HG02938 (cell line): ENCODE data around the gene LNP1.

ENCODE experiments used
- ATAC-seq: cut with Tn5 transposase; IDR thresholded peaks from one replicate; pipeline ENCODE4 v1.9.1; 2021; ENCODE audit warnings: mild to moderate bottlenecking, moderate library complexity; ENCODE audit not compliant: unreplicated experiment

The LNP1 gene

DNA sequence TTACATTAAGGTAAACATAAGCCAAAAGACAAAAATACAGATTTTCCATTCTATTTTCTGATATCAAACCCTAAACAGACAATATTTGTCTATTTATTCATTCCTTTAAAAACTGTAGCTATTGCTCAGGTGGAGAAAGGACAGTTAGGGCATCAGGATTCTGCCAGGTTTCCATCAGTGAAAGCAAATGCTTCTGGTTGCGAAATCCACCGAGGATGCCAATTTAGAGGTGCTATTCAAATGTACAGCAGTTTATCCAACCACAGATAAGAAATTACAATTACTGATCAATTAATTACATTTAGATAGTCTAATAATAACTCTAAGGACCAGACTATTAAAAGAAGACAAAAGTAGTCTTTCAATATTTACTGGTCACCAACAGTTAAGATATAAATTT is 4.4 kb upstream of the LNP1 start:
- no peak for ATAC-seq

DNA sequence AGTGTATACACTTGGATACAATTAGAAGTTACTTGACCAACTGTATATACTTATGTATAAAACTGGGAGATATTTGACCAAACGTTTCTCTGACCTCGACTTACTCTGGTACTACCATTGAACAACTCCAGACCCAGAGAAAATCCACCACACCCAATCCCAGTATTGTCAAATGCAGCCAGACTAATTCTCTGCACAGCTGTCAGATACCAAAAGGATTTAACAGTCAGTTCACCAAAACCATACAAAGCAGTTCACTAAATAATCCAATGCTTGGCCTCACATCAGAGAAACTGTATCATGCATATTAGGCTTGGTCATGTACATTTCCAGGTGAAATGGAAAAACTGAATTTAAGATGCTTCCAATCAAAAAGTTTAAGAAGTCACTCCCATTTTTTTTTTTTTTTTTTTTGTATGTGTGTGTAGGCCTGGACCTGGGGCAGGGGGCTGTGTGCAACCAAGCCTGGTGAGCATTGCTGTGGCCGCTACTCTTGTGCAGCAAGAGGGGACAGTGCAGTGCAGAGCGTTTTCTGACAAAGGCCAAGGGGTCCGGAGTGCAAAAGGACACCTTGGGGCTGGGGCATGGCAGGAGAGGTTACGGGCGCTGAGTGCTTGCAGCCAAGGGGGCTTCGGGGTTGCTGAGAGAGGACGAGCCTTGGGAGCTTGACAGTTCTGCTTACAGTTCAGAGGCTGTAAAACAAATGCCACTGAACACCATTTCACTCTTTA is 1.8 kb upstream of the LNP1 start:
- no peak for ATAC-seq

DNA sequence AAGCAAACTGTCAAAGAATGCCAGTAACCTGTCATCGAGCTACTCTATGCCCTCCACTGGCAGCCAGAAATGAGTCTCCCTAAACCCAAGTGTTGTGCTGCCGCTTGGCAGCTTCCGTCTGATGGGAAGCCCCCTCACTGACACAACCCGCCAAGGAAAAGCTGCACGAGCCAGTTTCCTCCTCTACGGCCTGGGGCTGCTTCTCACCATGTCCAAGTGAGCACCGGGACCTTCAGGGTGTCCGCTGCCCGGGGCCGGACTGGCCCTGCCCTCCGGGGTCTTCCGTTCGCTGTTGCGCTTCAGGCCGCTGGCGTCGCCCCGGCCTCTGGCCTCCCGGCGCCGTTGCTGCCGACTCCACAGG is 940 bp upstream of the LNP1 start:
- peak; percentile 16 for ATAC-seq

DNA sequence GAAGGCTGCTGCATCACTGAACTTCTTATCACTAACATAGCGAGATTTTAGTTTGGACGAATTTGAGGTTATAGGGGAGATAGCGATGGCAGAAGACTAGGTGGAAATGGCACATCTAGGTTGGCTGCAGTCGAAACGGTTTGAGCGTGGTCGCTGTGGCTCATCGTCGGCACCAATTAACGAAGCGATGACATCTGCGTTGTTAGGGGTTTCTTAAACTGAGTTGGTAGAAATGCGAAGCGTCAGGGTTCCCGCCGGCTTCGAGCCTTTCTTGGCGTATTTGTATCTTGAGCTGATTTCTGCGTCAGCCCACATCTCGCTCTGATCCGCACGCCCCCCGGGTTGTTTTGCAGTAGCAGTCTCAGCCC is 319 bp downstream of the LNP1 start:
- ATAC-seq = peak; percentile 14

DNA sequence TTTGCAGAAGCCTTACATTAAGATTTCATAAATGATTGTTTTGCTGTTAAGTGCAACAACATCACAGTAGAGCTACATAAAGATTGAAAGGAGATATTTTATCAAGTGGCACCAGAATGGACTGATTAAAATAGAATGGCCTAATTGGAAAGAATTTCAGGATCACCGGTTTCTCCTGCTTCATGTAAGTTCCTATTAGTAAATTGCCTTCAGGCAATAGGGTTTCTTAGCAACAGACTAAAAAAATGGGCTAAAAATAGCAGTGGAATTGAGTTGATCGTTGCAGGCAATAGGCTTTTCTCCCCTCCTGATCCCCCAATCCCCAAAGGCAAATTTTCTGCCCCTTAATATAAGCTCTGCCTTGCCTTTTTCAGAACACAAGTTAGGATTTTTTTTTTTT is 917 bp downstream of the LNP1 start:
- no peak for ATAC-seq

DNA sequence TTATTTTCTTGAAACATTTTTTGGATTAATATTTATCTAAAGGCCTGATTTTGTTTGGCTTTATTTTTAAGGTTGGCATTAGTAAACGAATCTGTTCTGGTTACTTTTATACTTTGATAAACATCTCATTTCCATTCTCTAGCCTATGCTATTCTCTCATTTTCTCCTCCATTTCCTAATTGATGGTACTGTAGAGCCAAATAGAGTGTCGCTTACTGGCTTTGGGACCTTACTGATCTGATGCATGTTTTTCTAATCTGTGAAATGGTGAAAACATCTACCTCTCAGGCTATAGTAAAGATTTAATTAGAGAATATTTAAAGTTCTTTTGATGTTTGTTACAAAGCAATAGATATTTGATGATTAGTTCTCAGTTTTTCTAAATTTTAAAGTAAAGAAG is 1.6 kb downstream of the LNP1 start:
- no peak for ATAC-seq

DNA sequence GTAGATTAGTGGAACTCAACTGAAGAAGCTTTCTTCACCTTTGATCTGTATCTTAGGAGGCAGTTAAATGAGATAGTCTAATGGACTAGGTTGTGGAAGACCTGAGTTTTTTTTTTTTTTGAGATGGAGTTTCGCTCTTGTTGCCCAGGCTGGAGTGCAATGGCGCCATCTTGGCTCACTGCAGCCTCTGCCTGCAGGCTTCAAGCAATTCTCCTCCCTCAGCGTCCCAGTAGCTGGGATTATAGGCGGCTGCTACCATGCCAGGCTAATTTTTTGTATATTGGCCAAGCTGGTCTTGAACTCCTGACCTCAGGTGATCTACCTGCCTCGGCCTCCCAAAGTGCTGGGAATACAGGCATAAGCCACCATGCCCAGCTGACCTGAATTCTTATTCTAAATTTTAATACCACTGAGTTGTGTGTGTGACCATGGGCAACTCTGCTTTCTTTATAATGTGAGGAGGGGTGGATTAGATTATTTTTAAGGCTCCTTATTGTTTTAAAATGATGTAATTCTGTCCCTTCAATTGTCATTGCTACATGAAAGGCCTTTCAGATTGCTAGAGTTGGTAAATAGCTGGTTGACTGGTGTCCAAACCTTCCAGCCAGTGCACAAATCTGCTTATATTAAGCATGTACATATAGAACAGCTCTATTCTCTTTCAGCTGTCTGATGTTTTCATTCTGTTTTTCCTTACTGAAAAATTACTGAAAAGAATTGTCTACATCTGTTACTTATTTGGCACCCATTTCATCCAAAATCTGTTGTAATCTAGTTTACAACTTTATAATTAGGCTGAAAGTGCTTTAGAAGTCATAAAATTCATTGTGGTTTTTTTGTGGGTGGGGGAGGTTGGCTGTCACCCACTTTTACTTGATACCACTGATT is 2.3 kb downstream of the LNP1 start:
- ATAC-seq = no peak

DNA sequence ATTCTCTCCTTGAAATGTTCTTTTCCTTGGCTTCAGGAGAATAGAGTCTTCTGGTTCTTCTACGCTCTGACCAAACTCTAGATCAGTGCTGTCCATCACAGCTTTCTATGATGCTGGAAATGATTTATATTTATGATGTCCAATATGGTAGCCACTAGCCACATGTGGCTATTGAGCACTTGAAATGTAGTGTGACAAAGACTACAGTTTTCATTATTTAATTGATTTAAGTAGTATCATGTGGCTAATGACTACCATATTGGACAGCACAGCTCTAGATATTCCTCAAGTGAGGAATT is 2.9 kb downstream of the LNP1 start:
- no peak for ATAC-seq

DNA sequence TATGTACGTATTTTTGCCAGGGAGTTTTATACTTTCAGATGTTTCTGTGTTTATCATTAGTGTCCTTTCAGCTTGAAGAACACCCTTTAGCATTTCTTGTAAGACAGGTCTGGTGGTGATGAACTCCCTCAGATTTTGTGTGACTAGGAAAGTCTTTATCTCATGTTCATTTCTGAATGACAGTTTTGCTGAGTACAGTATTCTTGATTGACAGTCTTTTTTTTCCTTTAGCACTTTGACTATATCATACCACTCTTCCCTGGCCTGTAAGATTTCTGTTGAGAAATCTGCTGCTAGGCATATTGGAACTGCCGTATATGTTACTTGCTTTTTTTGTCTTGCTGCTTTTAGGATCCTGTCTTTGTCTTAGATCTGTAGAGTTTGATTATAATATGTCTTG is 5.8 kb downstream of the LNP1 start:
- no peak for ATAC-seq

DNA sequence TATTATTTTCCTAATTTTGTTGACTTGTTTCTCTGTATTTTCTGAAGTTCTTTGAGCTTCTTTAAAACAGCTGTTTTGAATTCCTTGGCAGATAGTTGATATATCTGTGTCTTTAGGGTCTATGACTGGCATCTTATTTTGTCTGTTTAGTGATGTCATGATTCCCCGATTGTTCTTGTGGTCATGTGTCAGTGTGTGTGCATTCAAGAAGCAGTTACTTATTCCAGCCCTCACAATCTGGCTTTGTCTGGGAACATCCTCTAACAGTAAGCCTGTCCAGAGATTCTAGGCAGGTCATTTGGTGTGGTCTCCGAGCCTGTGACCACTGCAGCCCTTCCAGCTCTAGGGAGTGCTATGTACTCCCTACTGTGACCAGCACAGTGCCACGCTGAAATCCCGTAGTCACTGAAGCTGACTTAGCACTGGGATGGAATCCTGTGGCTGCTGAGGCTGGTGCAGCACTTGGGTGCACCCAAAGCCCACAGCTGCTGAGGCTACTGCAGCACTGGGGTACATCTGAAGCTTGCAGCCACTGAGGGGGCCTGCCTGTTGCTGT is 6.7 kb downstream of the LNP1 start:
- no peak for ATAC-seq

DNA sequence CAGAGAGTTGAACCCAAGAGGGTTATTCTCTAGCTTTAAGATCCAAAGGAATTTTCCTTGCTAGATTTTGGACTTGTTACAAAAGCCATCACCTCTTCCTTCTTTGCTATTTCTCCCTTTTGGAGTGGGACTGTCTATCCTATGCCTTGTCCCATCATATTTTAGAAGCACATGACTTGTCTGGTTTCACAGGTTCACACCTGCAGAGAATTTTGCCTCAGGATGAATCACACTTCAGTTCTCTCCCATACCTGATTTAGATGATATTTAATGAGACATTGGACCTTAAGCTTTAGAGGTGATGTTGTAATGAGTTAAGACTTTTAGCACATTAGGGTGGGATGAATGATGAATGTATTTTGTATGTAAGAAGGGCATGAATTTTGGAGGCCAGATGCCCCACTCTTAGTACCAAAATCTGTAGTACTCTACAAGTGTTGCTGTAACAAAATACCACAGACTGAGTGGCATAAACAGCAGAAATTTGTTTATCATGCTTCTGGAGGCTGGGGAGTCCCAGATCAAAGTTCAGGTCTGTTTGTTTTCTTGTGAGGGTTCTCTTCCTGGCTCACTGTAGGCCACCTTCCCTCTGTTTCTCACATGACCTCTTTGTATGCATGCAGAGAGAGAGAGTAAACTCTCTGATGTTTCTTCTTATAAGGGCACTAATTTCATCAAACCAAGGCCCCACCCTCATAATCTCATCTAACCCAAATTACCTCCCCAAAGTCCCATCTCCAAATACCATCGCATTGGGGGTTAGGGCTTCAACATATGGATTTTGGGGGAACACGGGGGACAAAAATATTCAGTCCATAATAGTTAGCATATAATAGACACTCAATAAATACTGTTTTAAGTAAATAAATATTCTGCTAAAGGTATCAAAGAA is 10.0 kb downstream of the LNP1 start:
- no peak for ATAC-seq

DNA sequence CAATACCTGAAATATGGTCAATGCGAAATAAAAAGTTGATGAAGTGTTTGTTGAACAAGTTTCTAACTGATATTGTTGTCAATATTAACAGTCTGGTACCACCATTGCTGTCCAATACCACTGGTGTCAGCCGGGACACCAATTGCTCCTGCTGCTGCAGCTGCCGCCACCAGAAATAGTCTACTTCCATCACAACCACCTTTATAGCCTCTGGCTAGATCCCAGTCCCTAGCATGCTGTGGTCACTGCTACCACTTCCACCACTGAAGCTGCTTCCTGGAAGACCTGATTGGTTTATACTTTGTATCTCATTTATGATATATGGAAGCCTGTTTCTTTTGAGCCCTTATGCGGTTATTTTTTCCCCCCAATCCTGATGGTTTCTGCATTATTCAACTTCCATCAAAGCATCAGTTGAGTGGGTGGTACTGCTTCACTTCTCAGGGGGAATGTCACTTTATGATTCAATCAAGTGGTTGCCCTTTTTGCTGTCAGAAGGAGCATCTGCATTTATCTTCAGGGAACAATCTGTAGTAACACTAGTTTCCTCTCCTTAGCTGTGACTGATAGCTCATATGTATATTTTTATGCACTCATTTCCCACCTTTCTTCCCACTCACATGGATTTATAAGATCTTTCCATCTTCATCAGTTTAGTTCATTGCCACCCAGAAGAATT is 11.7 kb downstream of the LNP1 start:
- ATAC-seq = no peak

DNA sequence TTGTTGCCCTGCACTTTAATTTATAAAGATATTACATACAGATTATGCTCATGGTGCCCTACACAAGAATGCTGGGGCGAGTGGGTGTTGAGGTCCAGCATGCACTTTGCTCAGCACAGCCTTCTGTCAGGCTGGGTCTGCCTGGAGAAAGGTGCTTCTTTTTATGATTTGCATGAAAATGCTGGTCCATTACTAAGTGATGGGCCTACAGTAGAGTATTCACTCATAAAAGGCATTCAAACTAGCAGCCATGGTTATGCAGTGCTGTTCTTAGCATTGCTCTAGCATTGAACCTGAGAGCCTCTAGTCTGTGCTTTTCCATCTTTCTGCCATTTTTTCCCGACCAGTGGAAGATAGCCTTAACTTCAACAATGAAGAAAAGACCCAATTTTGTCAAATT is 12.3 kb downstream of the LNP1 start:
- ATAC-seq = no peak

DNA sequence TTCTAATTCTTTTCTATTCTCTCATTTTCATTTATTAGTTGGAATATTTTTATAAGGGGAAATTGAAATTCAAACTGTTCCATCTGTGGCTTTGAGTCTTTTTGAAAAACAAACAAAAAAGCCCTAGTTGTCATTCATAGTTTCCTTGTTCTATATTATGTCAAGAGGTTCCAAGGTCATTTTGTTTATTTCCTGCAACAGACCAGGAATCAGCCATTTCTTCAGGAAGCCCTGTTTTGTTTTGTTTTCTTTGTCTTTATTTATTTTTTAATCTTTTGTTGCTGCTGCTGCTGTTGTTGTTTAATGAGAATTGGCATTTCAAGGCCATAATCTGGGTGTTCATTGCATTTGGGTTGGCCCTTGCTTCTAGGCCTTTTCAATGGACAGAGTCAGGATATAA is 14.8 kb downstream of the LNP1 start:
- no peak for ATAC-seq

DNA sequence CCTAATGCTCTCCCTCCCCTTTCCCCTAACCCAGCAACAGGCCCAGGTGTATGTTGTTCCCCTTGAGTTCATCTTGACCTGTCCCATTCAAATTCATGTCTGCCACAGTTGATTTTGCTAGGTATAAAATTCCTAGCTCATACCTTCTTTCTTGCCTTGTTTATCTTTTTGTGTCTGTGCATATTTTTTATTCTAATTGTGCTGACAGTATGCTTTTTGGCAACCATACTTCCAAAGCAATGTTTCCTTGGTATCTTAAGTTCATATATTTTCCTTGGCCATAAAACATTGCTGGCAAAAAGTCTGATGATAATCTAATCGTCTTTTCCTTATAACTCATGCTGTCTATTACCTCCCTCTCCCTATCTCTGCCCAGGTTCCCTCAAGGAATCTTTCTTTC is 15.5 kb downstream of the LNP1 start:
- ATAC-seq = no peak

DNA sequence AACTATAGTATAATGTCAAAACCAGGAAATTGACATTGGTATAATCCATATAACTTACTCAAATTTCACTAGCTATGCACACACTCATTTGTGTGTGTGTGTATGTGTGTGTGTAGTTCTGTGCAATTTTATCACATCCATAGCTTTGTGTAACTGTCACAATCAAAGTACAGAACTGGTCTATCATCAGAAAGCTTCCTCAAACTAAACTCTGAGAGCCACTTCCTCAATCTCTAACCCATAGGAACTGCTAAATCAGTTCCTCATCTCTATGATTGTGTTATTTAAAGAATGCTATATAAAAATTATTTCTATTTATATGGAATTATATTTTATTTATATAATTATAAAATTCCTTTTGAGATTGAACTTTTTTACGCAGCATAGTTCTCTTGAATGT is 18.1 kb downstream of the LNP1 start:
- no peak for ATAC-seq

DNA sequence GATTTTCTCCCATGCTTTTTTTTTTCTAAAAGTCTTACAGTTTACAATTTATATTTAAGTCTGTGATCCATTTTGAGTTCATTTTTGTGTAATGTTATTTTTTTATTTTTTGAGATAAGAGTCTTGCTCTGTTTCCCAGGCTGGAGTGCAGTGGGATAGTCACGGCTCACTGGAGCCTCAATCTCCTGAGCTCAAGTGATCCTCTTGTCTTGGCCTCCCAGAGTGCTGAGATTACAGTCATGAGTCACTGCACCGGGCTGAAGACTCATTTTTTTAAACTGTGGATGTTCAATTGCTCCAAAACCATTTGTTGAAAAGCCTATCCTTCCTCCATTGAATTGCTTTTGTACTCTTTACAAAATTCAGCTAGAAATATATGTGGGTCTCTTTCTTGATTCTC is 19.5 kb downstream of the LNP1 start:
- ATAC-seq = no peak

DNA sequence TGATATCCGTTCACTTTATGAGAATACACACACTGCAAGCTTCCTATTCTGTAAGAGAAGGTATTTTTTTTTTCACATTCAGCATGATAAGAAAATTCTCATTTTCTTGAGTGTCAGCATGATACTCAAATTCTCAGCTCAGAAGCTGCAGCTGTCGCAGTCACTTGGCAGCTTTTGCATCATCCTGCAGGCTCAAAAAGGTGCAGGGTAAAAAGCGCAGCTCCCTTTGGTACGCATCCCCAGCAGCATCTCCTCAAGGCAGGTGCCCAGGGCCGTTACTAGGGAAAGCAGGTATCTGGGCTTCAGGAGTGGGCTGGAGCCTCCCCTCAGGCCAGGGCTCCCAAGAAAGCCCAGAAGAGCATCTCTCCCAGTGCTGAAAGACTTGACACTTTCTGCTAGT is 22.3 kb downstream of the LNP1 start:
- ATAC-seq = no peak

DNA sequence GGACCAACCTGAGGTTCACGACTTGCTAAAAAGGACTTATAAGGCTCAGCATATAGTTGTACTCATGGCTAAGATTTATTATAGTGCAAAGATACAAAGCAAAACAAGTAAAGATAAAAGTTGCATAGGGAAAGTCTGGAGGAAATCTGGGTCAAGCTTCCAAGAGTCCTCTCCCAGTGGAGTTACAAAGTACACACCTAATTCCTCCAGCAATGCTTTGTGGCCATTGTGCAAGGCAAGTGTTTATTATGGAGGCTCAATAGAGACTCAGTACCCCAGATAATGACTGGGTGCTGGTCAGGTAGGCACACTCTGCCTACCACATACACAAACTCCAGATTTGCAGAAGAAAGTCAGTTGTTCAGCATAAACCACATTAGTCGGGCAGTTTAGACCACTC is 22.9 kb downstream of the LNP1 start:
- ATAC-seq = no peak

DNA sequence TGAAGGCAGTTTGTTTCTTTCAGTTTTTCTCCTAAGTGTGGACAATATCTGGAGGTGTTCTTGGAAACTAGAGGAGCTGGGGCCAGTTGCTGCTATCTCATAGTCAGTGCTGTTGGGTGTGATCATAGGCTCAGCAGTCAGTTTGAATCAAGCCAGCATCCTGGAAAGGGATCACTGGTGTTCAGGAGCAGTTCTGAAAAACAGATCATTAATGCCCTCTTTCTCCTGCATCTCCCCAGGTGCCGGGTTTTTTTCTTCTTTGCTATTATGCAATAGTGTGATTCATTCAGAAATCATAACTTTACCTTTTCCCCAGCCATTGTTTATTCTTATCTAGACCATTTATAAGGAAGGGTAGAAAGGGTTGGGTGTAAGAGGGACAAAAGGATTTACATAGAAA is 24.0 kb downstream of the LNP1 start:
- ATAC-seq = no peak
